Transverse colon (tissue), 4 donors: ENCODE data around the gene TAAR8. TPM values are rescaled to one million over a fixed set of nuclear protein-coding genes. Genes with fewer than 3 reads are reported as not detected.

Source experiments
- DNase-seq: peaks from one replicate; pipeline ENCODE4 v3.0.0-alpha.2; 2019
- H3K27ac ChIP-seq, 4 donors: fragments of 200-600 bp; sonication (generic); 2 replicates each; pipeline ENCODE4 v1.5.1; 2016 to 2018; ENCODE audit warnings: inconsistent platforms in 4 of 4
- H3K27me3 ChIP-seq: fragments of 200-600 bp; sonication (generic); 2 replicates; pipeline ENCODE4 v1.5.1; 2017; ENCODE audit warnings: inconsistent platforms
- H3K36me3 ChIP-seq, 4 donors: fragments of 200-600 bp; sonication (generic); 2 replicates each; pipeline ENCODE4 v1.5.1; 2017 to 2019; ENCODE audit warnings: inconsistent platforms in 4 of 4
- H3K4me1 ChIP-seq, 4 donors: fragments of 200-600 bp; sonication (generic); 2 replicates each; pipeline ENCODE4 v1.5.1; 2017 to 2020; ENCODE audit warnings: inconsistent platforms in 4 of 4
- H3K4me3 ChIP-seq, 4 donors: fragments of 200-600 bp; sonication (generic); 1 replicate in 1 of 4; 2 replicates in 3 of 4; pipeline versions ENCODE4 v1.5.1 to v1.6.1; 2017 to 2019; ENCODE audit warnings: inconsistent platforms in 4 of 4
- H3K9me3 ChIP-seq, 2 donors: fragments of 200-600 bp; sonication (generic); 2 replicates each; pipeline ENCODE4 v1.5.1; 2017 to 2019; ENCODE audit warnings: inconsistent platforms in 2 of 2
- EP300 ChIP-seq: sonication (generic); formaldehyde crosslinking; IDR thresholded peaks from one replicate; pipeline ENCODE4 v1.6.1; 2017; ENCODE audit warnings: antibody characterized with exemption, low read depth
- POLR2A ChIP-seq: fragments of 450-650 bp; IDR thresholded peaks from one replicate; pipeline ENCODE4 v1.6.1; 2016; ENCODE audit warnings: antibody characterized with exemption, mild to moderate bottlenecking, moderate library complexity
- POLR2AphosphoS5 ChIP-seq, 3 donors: sonication (generic); formaldehyde crosslinking; IDR thresholded peaks; one replicate each; pipeline ENCODE4 v1.6.1; 2016; ENCODE audit warnings: antibody characterized with exemption in 3 of 3
- WGBS, 2 donors: methylation state at CpG; one replicate each; pipeline ENCODE4 v1.1.5; 2018; ENCODE audit warnings: low coverage in 1 of 2; 5-methylcytosine and 5-hydroxymethylcytosine counted together
- in situ Hi-C, 4 donors: fragments of 200-750 bp; cut with MboI; loops; one replicate each; pipeline versions ENCODE4 v1.15.0 to v1.15.1; 2017; ENCODE audit warnings: low sequenced_read_pairs in 3 of 4, low pct_ligation_motif_present in 1 of 4, low pct_unique_long_range_greater_than_20kb in 1 of 4
- intact Hi-C: fragments of 100-400 bp; cut with DNase I; formaldehyde crosslinking; loops from one replicate; pipeline ENCODE4 v1.15.1; 2023; ENCODE audit warnings: low total_unique reads
- total RNA-seq, 4 donors: library from RNA; depleted of rRNA; stranded (reverse); fragments of >200 nt; gene quantifications; one replicate each; pipeline ENCODE4 v1.1.0, GENCODE V29; 2016
- TF ChIP-seq, protein P1 (sequence below), 5 experiments: fragments of 200-600 bp in 3 of 5; fragments of 450-650 bp in 2 of 5; sonication (generic) in 3 of 5; IDR thresholded peaks; 1 replicate in 2 of 5; 2 replicates in 3 of 5; pipeline ENCODE4 v1.5.1; 2016 to 2017; ENCODE audit warnings: antibody characterized with exemption in 5 of 5, inconsistent platforms in 3 of 5, mild to moderate bottlenecking in 2 of 5, moderate library complexity in 1 of 5

The TAAR8 gene
- total RNA-seq, 4 donors from 2014 or later = not detected

DNA sequence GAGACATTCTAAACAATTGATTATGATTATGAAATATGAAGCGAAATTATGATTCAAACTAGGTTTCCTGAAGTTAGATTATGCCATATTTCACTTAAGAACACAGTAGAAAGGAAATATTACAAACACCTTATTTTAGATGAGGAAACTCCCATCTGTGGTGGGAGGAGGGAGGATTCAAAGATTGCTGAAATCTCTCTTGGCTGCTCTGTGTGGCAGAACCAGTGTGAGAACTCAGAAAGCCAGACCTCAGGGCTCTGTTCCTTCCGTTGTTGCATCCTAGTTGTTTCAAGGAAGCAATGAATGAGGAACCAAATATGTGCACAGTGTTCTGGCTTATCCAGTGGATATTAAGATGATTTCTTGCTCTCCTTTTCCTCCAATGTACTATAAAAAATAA is 35.0 kb downstream of the TAAR8 start:
- Histone ChIP-seq H3K9me3 (no peaks in the 10 kb centered on the region), H3K4me3 (no peak overlapping the region), H3K27me3 (no peaks in the 10 kb centered on the region), H3K27ac (no peak overlapping the region), H3K36me3 (no peaks in the 10 kb centered on the region), H3K4me1 (no peaks in the 10 kb centered on the region)
- no peak for DNase-seq
- in situ Hi-C loops = no loop called here
- intact Hi-C loops = no loop called here
- TF ChIP-seq EP300 (no peak), POLR2A (no peak), POLR2AphosphoS5 (IDR thresholded peaks at IDR 0.05) (no peak)
- TF ChIP-seq, protein P1, sequence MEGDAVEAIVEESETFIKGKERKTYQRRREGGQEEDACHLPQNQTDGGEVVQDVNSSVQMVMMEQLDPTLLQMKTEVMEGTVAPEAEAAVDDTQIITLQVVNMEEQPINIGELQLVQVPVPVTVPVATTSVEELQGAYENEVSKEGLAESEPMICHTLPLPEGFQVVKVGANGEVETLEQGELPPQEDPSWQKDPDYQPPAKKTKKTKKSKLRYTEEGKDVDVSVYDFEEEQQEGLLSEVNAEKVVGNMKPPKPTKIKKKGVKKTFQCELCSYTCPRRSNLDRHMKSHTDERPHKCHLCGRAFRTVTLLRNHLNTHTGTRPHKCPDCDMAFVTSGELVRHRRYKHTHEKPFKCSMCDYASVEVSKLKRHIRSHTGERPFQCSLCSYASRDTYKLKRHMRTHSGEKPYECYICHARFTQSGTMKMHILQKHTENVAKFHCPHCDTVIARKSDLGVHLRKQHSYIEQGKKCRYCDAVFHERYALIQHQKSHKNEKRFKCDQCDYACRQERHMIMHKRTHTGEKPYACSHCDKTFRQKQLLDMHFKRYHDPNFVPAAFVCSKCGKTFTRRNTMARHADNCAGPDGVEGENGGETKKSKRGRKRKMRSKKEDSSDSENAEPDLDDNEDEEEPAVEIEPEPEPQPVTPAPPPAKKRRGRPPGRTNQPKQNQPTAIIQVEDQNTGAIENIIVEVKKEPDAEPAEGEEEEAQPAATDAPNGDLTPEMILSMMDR (IDR thresholded peaks at IDR 0.05) = no peak
- 56 to 72% methylated on average over 2 of the region's 2 CpGs for WGBS, 2 donors

DNA sequence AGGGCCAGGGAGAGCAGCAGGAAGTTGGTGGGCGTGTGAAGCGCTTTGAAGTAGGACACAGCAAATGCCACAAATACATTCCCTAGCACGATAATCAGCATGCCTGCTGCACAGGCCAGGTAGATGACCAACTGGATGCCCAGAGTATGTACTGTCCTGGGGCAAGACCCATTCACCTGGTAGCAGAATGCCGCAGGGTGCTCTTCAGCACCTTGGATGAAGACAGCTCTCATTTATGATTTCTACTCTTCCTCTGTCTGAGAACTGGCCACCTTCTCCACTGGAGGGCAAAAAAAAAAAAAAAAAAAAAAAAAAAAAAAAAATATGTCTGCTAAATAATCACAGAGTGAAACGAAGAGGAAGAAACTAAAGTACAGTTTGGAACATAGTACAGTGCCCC is 37.0 kb downstream of the TAAR8 start, which contains the start of gene TAAR5:
Gene TAAR5, minus strand, starts transcription at position 288 of the 400 bp plus-strand sequence. Its CDS starts 55 bp downstream, at position 233.
- Histone ChIP-seq H3K4me1 (no peaks in the 10 kb centered on the region), H3K9me3 (no peaks in the 10 kb centered on the region), H3K36me3 (no peaks in the 10 kb centered on the region), H3K27ac (no peak within 1 kb of the TSS), H3K4me3 (no peak within 1 kb of the TSS), H3K27me3 (no peaks in the 10 kb centered on the region)
- no peak for DNase-seq
- no peak for TF ChIP-seq EP300
- TF ChIP-seq, protein P1 (IDR thresholded peaks at IDR 0.05) = no peak
- TF ChIP-seq POLR2AphosphoS5 (IDR thresholded peaks at IDR 0.05) = no peak
- no peak for TF ChIP-seq POLR2A
- intact Hi-C loops (no loop called here), in situ Hi-C loops (no loop called here)
- 48 to 78% methylated on average over 4 to 5 of the region's 5 CpGs for WGBS, 2 donors

DNA sequence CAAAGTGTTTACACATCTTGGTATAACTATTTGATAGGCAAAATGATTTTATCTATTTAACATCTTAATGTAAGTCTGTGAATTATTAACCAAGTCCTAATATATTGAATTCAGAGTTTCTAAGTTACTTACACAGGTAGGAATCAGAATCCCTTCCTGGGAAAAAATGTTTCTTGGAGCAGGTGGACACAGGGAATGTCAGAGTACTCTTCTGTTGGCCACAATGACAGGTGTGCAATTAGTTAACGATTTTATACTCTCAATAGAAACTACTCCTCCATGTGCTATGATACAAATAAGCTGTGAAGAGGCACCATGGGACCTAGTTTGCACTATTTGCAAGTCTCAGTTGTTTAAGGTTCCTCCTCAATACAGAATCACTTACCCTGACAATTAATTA is 37.9 kb downstream of the TAAR8 start:
- TF ChIP-seq POLR2AphosphoS5 (IDR thresholded peaks at IDR 0.05) = no peak
- TF ChIP-seq, protein P1 (IDR thresholded peaks at IDR 0.05) = no peak
- no peak for TF ChIP-seq POLR2A
- in situ Hi-C loops (no loop called here), intact Hi-C loops (loop anchor here (1.0 kb wide), 1 partner anchor 21 kb away; no protein-coding TSS in a partner anchor)
- no peak for DNase-seq
- no peak overlapping the region for H3K4me3 ChIP-seq
- no peaks in the 10 kb centered on the region for H3K27me3 ChIP-seq
- no peaks in the 10 kb centered on the region for H3K4me1 ChIP-seq
- no peak overlapping the region for H3K27ac ChIP-seq
- H3K9me3 ChIP-seq = no peaks in the 10 kb centered on the region
- WGBS, 2 donors = 72% methylated on average over 1 of the region's 1 CpG; no CpG with 5 or more reads in 1 of the 2 donors
- H3K36me3 ChIP-seq = no peaks in the 10 kb centered on the region

DNA sequence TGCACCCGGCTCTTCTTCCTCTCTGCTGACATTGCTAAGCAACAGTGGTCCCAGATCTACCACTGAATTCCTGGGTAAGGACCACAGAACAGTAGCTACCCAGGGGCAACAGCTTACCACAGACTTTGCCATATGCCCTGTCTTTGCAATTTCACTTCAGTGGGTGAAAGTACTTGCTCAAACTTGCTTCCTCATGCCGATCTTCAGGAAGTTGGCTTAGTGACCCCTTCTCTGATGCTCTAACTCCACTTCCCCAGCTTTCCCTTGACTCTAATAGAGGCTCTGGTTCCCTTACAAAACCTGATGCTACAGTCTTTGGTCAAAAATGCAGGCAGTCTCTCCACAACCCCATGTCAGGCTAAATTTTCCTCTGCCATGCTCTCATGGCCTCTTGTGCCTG is 40.4 kb downstream of the TAAR8 start:
- Histone ChIP-seq H3K9me3 (no peaks in the 10 kb centered on the region), H3K27ac (no peak overlapping the region), H3K27me3 (no peaks in the 10 kb centered on the region), H3K4me3 (no peak overlapping the region), H3K36me3 (no peaks in the 10 kb centered on the region), H3K4me1 (no peaks in the 10 kb centered on the region)
- intact Hi-C loops (no loop called here), in situ Hi-C loops (no loop called here)
- TF ChIP-seq, protein P1 (IDR thresholded peaks at IDR 0.05) = no peak
- TF ChIP-seq POLR2A = no peak
- TF ChIP-seq EP300 = no peak
- TF ChIP-seq POLR2AphosphoS5 (IDR thresholded peaks at IDR 0.05) = no peak
- 58 to 65% methylated on average over 2 of the region's 2 CpGs for WGBS, 2 donors
- no peak for DNase-seq
